Myocyte (in vitro differentiated cells): ENCODE measurements around the gene ADGRD2. TPM values are rescaled to one million over a fixed set of nuclear protein-coding genes. Genes with fewer than 3 reads are reported as not detected.

Source experiments
- total RNA-seq: library from RNA; depleted of rRNA; stranded (reverse); fragments of >200 nt; gene quantifications from 2 replicates; pipeline ENCODE4 v1.2.3, GENCODE V29; 2014

The ADGRD2 gene
- total RNA-seq, 1 donor from 2014 or later = not detected

Other genes starting within 250 kb of the ADGRD2 start
- 65.6 and 84.7 TPM in 2 replicates for gene NEK6, start 192.5 kb upstream of the ADGRD2 start, total RNA-seq
- 263 and 275 TPM in 2 replicates for gene PSMB7, start 35.0 kb upstream of the ADGRD2 start, total RNA-seq
- not detected in 2 replicates for gene NR5A1, start 56.9 kb downstream of the ADGRD2 start, total RNA-seq